Measurements from ENCODE around the gene PSMD11.

Gene PSMD11

DNA sequence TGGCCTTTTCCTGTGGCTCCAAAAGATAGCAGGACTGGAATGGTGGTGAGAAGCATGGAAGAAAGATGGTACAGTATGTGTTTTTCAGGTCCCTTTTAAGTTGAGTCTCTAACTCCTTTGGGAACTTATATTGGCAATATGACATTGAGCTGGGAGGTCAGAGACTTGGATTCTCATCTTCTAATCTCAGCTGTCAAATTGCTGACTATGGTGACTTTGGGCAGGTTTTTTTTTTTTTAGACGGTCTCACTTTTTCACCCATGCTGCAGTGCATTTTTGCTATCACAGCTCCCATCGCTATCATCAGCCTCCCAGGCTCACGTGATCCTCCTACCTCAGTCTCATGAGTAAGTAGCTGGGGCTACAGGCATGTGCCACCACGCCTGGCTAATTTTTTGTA, 27.3 kb downstream of the PSMD11 start:
- Histone ChIP-seq H3K4me1 (ENCODE audit: insufficient read depth, low read length) (no peaks in the 10 kb centered on the region), H3K9ac (ENCODE audit: low read depth, low read length) (no peak overlapping the region), H2AFZ (ENCODE audit: low read depth, low read length) (no peak overlapping the region), H3K4me2 (ENCODE audit: insufficient read depth, low read length) (no peak overlapping the region), H4K20me1 (ENCODE audit: insufficient read depth, low read length) (peaks cover 25% of the 10 kb centered on the region; the same call in 1 of the 2 replicates), H3K27me3 (ENCODE audit: insufficient read depth, low read length, poor library complexity) (no peaks in the 10 kb centered on the region), H3K9me3 (ENCODE audit: insufficient read depth, low read length, severe bottlenecking) (no peaks in the 10 kb centered on the region), H3K36me3 (ENCODE audit: insufficient read depth, low read length) (peaks cover 97% of the 10 kb centered on the region), H3K4me3 (ENCODE audit: low read depth in 1 of 2, low read length in 2 of 2) (no peak overlapping the region), H3K79me2 (ENCODE audit: insufficient read depth, low read length) (peaks cover 32% of the 10 kb centered on the region), H3K27ac (ENCODE audit: low read length) (no peak overlapping the region)
- ATAC-seq (ENCODE audit: insufficient read depth, low read depth) (no peak), DNase-seq (no peak)
- no peak for TF ChIP-seq CTCF (IDR thresholded peaks at IDR 0.05; ENCODE audit: borderline replicate concordance, extremely low read depth, low read length, poor library complexity, severe bottlenecking)
- TF ChIP-seq EZH2 (IDR thresholded peaks at IDR 0.05; ENCODE audit: borderline replicate concordance, low read depth, low read length, severe bottlenecking), result no peak

DNA sequence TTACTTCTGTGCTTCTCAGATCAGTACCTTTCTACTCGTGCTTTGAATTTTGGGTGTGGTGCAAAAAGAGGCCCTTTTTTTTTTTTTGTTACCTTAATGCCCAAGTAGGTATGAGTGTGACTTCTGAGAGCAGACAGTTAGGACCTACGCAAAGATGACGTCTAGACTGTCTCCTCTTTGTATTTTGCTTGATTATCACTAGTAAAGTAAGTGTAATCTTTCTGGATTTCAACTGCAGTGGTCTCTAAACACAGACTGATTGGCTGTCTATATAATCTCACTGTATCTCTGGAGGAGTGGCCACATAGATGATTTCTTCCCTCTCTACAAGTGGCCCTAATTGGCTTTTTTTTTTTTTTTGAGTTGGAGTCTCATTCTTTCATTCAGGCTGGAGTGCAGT, 30.9 kb downstream of the PSMD11 start:
- H4K20me1 ChIP-seq (ENCODE audit: insufficient read depth, low read length), result peaks cover 21% of the 10 kb centered on the region; the same call in 1 of the 2 replicates
- TF ChIP-seq EZH2 (IDR thresholded peaks at IDR 0.05; ENCODE audit: borderline replicate concordance, low read depth, low read length, severe bottlenecking), result no peak
- no peak for TF ChIP-seq CTCF (IDR thresholded peaks at IDR 0.05; ENCODE audit: borderline replicate concordance, extremely low read depth, low read length, poor library complexity, severe bottlenecking)

GRCh38 chr17:32477220-32477619, 32.9 kb downstream of the PSMD11 start:
- H3K9me3 ChIP-seq (ENCODE audit: insufficient read depth, low read length, severe bottlenecking), result no peaks in the 10 kb centered on the region
- TF ChIP-seq EZH2 (IDR thresholded peaks at IDR 0.05; ENCODE audit: borderline replicate concordance, low read depth, low read length, severe bottlenecking) (no peak), CTCF (IDR thresholded peaks at IDR 0.05; ENCODE audit: borderline replicate concordance, extremely low read depth, low read length, poor library complexity, severe bottlenecking) (no peak)
- ATAC-seq (ENCODE audit: insufficient read depth, low read depth) (no peak), DNase-seq (no peak)
- H3K4me2 ChIP-seq (ENCODE audit: insufficient read depth, low read length), result no peak overlapping the region
- no peaks in the 10 kb centered on the region for H3K4me1 ChIP-seq (ENCODE audit: insufficient read depth, low read length)
- peaks cover 97% of the 10 kb centered on the region for H3K36me3 ChIP-seq (ENCODE audit: insufficient read depth, low read length)
- H3K9ac ChIP-seq (ENCODE audit: low read depth, low read length), result no peak overlapping the region
- H3K27me3 ChIP-seq (ENCODE audit: insufficient read depth, low read length, poor library complexity), result no peaks in the 10 kb centered on the region
- peaks cover 6% of the 10 kb centered on the region; the same call in 1 of the 2 replicates for H4K20me1 ChIP-seq (ENCODE audit: insufficient read depth, low read length)
- no peak overlapping the region for H3K4me3 ChIP-seq (ENCODE audit: low read depth in 1 of 2, low read length in 2 of 2)
- H2AFZ ChIP-seq (ENCODE audit: low read depth, low read length), result no peak overlapping the region
- no peaks in the 10 kb centered on the region for H3K79me2 ChIP-seq (ENCODE audit: insufficient read depth, low read length)
- no peak overlapping the region for H3K27ac ChIP-seq (ENCODE audit: low read length)

More for the DNA sequence above, 30.9 kb downstream of the PSMD11 start:
- no peak for DNase-seq
- H2AFZ ChIP-seq (ENCODE audit: low read depth, low read length), result no peak overlapping the region
- H3K27me3 ChIP-seq (ENCODE audit: insufficient read depth, low read length, poor library complexity), result no peaks in the 10 kb centered on the region
- H3K9me3 ChIP-seq (ENCODE audit: insufficient read depth, low read length, severe bottlenecking), result no peaks in the 10 kb centered on the region
- peaks cover 97% of the 10 kb centered on the region for H3K36me3 ChIP-seq (ENCODE audit: insufficient read depth, low read length)
- no peak overlapping the region for H3K4me2 ChIP-seq (ENCODE audit: insufficient read depth, low read length)
- H3K4me3 ChIP-seq (ENCODE audit: low read depth in 1 of 2, low read length in 2 of 2), result no peak overlapping the region
- no peaks in the 10 kb centered on the region for H3K4me1 ChIP-seq (ENCODE audit: insufficient read depth, low read length)
- ATAC-seq (ENCODE audit: insufficient read depth, low read depth), result no peak
- H3K79me2 ChIP-seq (ENCODE audit: insufficient read depth, low read length), result peaks cover 8% of the 10 kb centered on the region; the same call in 1 of the 2 replicates
- H3K9ac ChIP-seq (ENCODE audit: low read depth, low read length), result no peak overlapping the region
- H3K27ac ChIP-seq (ENCODE audit: low read length), result no peak overlapping the region
